ENCODE results near the gene SMIM5.
A peak's percentile ranks its signal among the peaks of the same experiment; 100 is the strongest.

Gene SMIM5

DNA sequence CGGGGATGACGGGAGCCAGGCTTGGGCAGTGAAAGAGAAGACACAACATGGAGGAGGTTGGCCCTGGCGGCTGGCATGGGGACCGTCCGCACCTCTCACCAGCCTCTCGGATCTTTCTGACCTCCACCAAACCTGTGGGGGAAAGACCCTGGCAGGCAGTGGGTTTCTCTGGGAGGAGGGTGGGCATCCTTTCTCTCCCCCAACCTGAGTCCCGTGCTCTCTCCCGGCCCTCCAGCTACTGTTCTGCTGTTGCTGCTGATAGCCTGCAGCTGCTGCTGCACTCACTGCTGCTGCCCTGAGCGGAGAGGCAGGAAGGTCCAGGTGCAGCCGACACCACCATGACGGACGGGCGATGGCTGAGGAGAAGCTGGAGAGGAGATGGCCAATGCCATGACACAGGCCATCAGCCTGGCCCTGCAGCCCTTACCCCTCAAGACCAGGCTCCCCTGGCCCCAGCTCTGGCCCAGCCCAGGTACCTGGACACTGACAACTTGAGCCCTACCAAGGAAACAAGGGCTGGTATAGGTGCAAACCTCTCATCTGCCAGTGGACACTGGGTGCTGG lies 7.4 kb downstream of the SMIM5 start:
- H3K36me3 ChIP-seq (ENCODE audit: control insufficient read depth, insufficient read depth, low read length), result no peaks in the 10 kb centered on the region
- no peak overlapping the region for H3K27ac ChIP-seq (ENCODE audit: low read depth, low read length)
- no peak overlapping the region for H3K4me3 ChIP-seq (ENCODE audit: low read length)
- H3K9ac ChIP-seq (ENCODE audit: low read length), result no peak overlapping the region
- no peaks in the 10 kb centered on the region for H3K27me3 ChIP-seq (ENCODE audit: control insufficient read depth, insufficient read depth, low read length)
- no peaks in the 10 kb centered on the region for H3K4me1 ChIP-seq (ENCODE audit: control insufficient read depth, insufficient read depth, low read length)

DNA sequence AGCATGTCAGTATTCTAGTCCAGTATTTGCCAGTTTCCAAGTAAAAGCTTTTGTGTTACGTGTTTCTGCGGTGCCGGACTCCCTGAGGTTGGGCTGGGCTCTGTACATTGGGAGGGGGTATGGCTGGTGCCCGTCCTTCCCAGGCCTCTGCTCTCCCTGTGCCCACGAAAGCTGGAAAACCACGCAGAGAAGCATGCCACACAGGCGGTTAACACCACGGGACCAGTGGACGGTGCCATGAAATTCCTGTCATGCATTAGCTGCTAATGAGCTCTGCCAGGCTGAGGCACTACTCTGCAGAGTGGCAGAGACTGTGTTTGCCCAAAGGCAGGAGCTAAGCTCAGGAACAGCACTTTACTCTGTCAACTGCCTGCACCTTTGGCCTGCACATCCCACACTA lies 8.1 kb downstream of the SMIM5 start:
- H3K4me3 ChIP-seq (ENCODE audit: low read length), result no peak overlapping the region
- H3K27me3 ChIP-seq (ENCODE audit: control insufficient read depth, insufficient read depth, low read length), result no peaks in the 10 kb centered on the region
- H3K9ac ChIP-seq (ENCODE audit: low read length), result no peak overlapping the region
- no peaks in the 10 kb centered on the region for H3K36me3 ChIP-seq (ENCODE audit: control insufficient read depth, insufficient read depth, low read length)
- no peak overlapping the region for H3K27ac ChIP-seq (ENCODE audit: low read depth, low read length)
- H3K4me1 ChIP-seq (ENCODE audit: control insufficient read depth, insufficient read depth, low read length), result no peaks in the 10 kb centered on the region

DNA sequence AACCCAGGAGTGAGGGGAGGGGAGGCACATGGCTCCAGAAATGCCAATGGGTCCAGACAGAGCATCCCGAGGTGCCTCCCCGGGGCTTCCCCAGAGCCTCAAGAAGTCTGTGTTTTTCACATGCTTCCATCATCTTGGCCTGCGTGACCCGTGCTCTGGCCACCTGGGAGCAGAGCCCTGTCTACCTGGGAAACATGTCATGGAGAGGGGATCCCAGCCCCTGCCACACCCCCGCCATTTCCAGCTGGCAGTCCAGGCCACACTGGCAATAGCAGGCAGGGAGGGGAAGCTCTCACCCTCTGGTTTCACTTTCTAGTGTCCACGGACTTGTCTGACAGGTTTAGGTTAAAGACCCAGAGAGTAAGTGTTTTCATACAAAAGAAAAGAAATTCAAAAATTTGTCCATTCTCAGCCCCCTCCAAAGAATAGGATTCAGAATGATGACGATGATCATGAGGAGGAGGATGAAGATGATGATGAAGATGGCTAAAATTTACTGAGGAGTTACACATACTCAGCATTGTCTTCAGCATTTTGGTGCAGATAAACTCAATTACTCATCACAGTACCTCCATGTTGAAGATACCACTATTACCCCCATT lies 9.0 kb downstream of the SMIM5 start:
- Histone ChIP-seq H3K4me1 (ENCODE audit: control insufficient read depth, insufficient read depth, low read length) (no peaks in the 10 kb centered on the region), H3K4me3 (ENCODE audit: low read length) (no peak overlapping the region), H3K27me3 (ENCODE audit: control insufficient read depth, insufficient read depth, low read length) (no peaks in the 10 kb centered on the region), H3K27ac (ENCODE audit: low read depth, low read length) (no peak overlapping the region), H3K9ac (ENCODE audit: low read length) (no peak overlapping the region), H3K36me3 (ENCODE audit: control insufficient read depth, insufficient read depth, low read length) (no peaks in the 10 kb centered on the region)

DNA sequence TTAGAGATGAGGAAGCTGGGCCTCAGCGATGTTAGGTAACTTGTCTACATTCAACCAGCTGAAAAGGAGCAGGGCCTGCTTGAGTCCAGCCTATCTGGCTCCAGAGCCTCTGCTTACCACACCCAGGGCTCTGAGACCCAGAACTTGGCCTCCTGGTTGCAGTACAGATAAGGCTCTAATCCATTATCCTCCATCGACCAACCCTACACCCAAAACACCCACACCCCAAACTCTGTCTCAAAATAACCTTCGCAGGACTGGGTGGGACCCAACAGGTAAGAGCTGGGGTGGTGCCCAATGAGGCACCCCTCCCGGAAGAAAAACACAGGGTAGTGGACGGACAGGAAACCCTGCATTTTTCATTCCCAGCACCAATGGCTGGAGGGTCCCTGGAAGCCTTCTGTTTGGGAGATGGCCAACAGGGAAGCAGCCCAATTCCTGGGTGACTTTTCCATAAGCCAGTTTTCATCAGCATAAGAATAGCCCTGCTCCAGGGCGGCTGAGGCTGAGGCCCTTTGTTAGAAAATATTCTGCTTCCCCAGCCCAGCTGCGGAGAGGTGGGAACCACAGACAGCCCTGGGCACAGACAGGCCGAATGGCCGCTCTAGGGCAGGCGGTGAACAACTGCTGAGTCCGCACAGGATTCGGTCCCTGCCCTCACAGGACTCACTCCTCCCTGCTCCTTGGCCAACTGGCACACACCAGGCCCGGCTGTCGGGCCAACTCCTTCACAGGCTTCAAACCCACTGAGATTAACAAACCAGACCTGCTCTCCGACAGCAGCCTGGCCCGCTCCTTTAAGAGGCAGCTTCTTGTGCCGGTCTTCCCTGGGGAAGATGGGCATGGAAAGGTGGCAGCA lies 9.8 kb downstream of the SMIM5 start:
- Histone ChIP-seq H3K4me3 (ENCODE audit: low read length) (no peak overlapping the region), H3K27ac (ENCODE audit: low read depth, low read length) (no peak overlapping the region), H3K36me3 (ENCODE audit: control insufficient read depth, insufficient read depth, low read length) (no peaks in the 10 kb centered on the region), H3K9ac (ENCODE audit: low read length) (no peak overlapping the region), H3K27me3 (ENCODE audit: control insufficient read depth, insufficient read depth, low read length) (no peaks in the 10 kb centered on the region), H3K4me1 (ENCODE audit: control insufficient read depth, insufficient read depth, low read length) (no peaks in the 10 kb centered on the region)

DNA sequence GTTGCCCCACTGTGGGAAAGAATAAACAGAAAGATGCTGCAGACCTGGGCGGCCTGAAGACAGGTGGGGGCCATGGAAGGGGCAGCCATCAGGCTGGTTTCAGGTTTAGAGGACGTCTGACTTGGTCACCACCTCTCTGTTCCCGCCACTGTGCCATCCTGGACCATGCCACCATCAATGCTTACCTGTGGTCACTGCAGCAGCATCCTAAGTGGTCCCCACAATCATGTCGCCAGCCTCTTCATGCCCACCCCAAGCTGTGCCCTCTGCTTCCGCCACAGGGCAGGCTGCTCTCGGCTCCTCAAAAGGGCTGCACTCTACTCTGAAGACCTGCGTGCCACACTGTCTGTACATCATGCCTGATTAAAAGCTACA lies 10.4 kb downstream of the SMIM5 start:
- no peak overlapping the region for H3K27ac ChIP-seq (ENCODE audit: low read depth, low read length)
- H3K36me3 ChIP-seq (ENCODE audit: control insufficient read depth, insufficient read depth, low read length), result no peaks in the 10 kb centered on the region
- H3K4me3 ChIP-seq (ENCODE audit: low read length), result no peak overlapping the region
- no peaks in the 10 kb centered on the region for H3K4me1 ChIP-seq (ENCODE audit: control insufficient read depth, insufficient read depth, low read length)
- H3K27me3 ChIP-seq (ENCODE audit: control insufficient read depth, insufficient read depth, low read length), result no peaks in the 10 kb centered on the region
- H3K9ac ChIP-seq (ENCODE audit: low read length), result no peak overlapping the region

DNA sequence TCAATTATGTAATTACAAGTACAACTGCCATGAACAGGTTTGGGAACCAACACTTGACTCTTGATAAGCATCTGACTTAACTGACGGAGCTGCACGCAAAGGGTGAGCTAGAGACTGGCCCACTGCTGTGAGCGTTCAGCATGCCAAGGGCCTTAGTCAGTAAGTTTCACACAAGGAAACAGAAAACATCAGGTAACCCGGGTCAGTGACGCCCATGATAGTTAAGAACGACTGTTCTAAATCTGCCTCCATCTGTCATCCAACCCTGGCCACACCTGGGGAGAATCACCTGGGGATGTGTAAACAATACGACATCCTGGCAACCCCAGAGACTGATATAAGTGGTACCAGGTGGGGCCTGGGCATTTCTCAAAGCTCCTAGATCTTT lies 12.3 kb downstream of the SMIM5 start:
- Histone ChIP-seq H3K27ac (ENCODE audit: low read depth, low read length) (no peak overlapping the region), H3K9ac (ENCODE audit: low read length) (no peak overlapping the region), H3K4me3 (ENCODE audit: low read length) (peak overlapping the region; percentile 22), H3K4me1 (ENCODE audit: control insufficient read depth, insufficient read depth, low read length) (no peaks in the 10 kb centered on the region), H3K27me3 (ENCODE audit: control insufficient read depth, insufficient read depth, low read length) (no peaks in the 10 kb centered on the region), H3K36me3 (ENCODE audit: control insufficient read depth, insufficient read depth, low read length) (peaks cover 3% of the 10 kb centered on the region)

DNA sequence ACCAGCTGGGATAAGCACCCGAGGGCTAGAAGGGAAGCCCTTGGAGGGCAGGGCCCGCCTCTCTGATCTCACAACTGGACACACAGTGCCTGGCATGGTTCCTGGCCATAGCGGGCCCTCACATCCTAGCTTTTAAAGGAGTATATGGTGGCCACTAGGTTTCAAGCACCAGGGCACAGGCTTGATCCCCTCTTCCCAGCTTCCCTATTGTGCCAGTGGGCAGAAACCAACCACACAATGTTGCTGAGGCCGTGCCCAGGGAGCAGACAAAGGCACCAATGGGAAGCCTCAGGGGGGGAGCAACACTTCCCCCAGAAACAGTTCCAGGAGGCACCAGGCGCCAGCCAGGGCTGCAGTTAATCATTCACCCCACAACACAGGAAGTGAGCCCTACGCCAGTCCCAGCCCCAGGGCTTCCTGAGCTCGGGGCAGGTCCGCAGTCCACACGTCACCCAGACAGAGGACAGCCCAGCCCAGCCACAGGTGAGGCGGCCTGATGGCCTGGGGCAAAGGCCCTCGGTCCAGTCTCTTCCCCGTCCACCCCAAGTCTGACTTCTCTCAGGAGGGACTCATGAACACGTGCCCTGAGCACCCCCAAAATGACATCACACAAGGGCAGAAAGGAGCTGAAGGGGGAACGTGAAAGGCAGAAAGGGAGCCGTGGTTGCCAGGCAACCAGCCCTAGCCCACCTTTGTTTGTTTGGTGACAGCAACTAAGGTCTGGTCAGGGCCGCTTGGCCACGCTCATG lies 12.8 kb downstream of the SMIM5 start:
- Histone ChIP-seq H3K4me1 (ENCODE audit: control insufficient read depth, insufficient read depth, low read length) (no peaks in the 10 kb centered on the region), H3K27ac (ENCODE audit: low read depth, low read length) (peak overlapping the region; percentile 11), H3K36me3 (ENCODE audit: control insufficient read depth, insufficient read depth, low read length) (peaks cover 6% of the 10 kb centered on the region), H3K27me3 (ENCODE audit: control insufficient read depth, insufficient read depth, low read length) (no peaks in the 10 kb centered on the region), H3K9ac (ENCODE audit: low read length) (peak overlapping the region; percentile 8), H3K4me3 (ENCODE audit: low read length) (peak overlapping the region; percentile 44)

DNA sequence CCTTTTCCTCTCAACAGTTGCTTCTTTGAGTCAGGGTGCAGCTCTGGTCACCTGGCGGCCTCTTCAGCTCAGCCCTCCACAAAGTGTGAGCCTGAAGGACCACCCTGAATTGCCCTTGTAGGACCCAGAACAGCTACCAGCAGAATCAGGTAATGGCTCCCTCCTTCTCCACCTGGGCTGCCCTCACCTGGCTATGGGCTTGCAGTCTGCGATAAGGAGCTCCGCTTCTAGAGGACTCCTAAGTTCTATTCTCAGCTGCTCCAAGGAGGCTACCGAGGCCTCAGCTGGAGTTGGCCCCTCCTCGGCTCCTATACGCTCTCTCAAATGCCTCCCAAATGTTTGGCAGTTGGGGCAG lies 13.4 kb downstream of the SMIM5 start:
- peak overlapping the region; percentile 8 for H3K9ac ChIP-seq (ENCODE audit: low read length)
- no peaks in the 10 kb centered on the region for H3K4me1 ChIP-seq (ENCODE audit: control insufficient read depth, insufficient read depth, low read length)
- no peak overlapping the region for H3K27ac ChIP-seq (ENCODE audit: low read depth, low read length)
- H3K4me3 ChIP-seq (ENCODE audit: low read length), result peak overlapping the region; percentile 44
- H3K27me3 ChIP-seq (ENCODE audit: control insufficient read depth, insufficient read depth, low read length), result no peaks in the 10 kb centered on the region
- peaks cover 6% of the 10 kb centered on the region for H3K36me3 ChIP-seq (ENCODE audit: control insufficient read depth, insufficient read depth, low read length)

DNA sequence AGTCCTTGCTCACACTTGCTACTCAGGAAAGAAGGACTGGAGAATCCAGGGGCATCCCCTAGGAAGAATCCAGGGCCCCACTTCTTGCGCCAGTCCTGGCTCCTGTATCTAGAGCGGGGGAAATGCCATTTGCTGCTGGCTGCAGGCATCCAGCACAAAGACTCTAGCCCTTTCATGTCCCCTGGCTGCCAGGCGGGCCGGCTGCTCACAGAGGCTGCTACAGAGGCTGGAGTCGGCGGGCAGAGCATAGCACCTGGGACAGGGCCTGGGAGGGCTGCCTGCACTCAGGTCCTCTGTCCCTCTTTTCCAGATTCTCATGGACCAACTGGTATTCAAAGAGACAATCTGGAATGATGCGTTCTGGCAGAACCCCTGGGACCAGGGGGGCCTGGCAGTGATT lies 13.8 kb downstream of the SMIM5 start:
- H3K27ac ChIP-seq (ENCODE audit: low read depth, low read length), result no peak overlapping the region
- H3K4me1 ChIP-seq (ENCODE audit: control insufficient read depth, insufficient read depth, low read length), result no peaks in the 10 kb centered on the region
- H3K27me3 ChIP-seq (ENCODE audit: control insufficient read depth, insufficient read depth, low read length), result no peaks in the 10 kb centered on the region
- H3K4me3 ChIP-seq (ENCODE audit: low read length), result no peak overlapping the region
- H3K36me3 ChIP-seq (ENCODE audit: control insufficient read depth, insufficient read depth, low read length), result peaks cover 6% of the 10 kb centered on the region
- no peak overlapping the region for H3K9ac ChIP-seq (ENCODE audit: low read length)

DNA sequence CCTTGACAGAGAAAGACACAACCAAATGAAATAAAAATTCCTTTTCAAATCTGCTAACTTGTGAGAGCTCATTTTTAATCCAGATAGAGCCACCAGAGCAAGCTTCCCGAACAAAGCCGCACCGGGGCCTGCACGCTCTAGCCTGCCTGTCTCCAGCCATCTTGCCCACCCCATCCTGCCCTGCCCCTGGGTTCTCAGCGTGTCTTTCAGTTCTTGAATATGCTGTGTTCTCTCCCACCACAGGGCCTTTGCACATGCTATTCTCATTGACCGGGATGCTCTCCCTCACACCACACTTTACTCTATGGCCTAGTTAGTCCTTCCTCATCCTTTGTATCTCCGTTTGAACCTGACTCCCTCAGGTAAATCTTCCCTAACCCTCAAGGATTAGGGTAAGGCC lies 14.7 kb downstream of the SMIM5 start:
- no peak overlapping the region for H3K9ac ChIP-seq (ENCODE audit: low read length)
- H3K4me3 ChIP-seq (ENCODE audit: low read length), result no peak overlapping the region
- peaks cover 9% of the 10 kb centered on the region for H3K36me3 ChIP-seq (ENCODE audit: control insufficient read depth, insufficient read depth, low read length)
- no peak overlapping the region for H3K27ac ChIP-seq (ENCODE audit: low read depth, low read length)
- no peaks in the 10 kb centered on the region for H3K27me3 ChIP-seq (ENCODE audit: control insufficient read depth, insufficient read depth, low read length)
- H3K4me1 ChIP-seq (ENCODE audit: control insufficient read depth, insufficient read depth, low read length), result no peaks in the 10 kb centered on the region

DNA sequence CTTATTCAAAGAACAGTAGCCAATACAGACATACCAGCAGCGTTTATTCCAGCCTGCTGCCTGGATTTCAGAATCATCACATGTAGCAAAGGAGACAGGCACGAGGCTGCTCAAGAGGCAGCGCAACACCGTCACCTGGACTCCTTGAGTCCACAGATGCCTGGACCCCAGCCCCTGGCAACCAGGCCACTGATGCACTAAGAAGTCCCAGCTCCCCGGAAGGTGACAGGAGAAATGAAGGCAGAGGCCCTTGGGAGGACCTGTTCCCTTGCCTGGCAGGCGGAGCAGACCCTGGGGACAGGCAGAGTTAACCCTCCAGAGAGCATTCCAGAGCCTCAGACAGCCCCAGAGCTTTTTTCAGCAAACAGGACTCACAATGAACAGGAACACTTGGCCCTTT lies 16.5 kb downstream of the SMIM5 start:
- Histone ChIP-seq H3K9ac (ENCODE audit: low read length) (no peak overlapping the region), H3K4me1 (ENCODE audit: control insufficient read depth, insufficient read depth, low read length) (no peaks in the 10 kb centered on the region), H3K27me3 (ENCODE audit: control insufficient read depth, insufficient read depth, low read length) (no peaks in the 10 kb centered on the region), H3K36me3 (ENCODE audit: control insufficient read depth, insufficient read depth, low read length) (peaks cover 9% of the 10 kb centered on the region), H3K4me3 (ENCODE audit: low read length) (no peak overlapping the region), H3K27ac (ENCODE audit: low read depth, low read length) (no peak overlapping the region)

DNA sequence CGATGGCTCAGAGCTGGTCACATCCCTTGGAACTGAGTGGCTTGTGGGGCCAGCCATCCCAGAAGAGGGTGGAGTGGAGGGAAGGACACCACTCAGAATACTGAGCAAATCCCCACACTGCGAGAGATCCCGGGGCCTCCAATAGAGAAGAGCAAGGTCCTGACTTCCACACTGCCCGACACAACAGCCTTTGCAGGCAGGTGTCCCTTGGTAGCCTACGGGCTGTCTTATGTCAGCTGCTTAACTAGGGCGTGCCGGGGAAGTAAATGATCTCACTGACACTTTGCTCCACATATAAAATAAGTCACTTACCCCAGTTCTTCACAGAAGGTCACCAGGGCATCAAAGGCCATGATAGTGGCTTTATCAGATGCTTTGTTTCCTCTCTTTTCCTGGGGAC lies 17.6 kb downstream of the SMIM5 start:
- Histone ChIP-seq H3K4me1 (ENCODE audit: control insufficient read depth, insufficient read depth, low read length) (no peaks in the 10 kb centered on the region), H3K27me3 (ENCODE audit: control insufficient read depth, insufficient read depth, low read length) (no peaks in the 10 kb centered on the region), H3K4me3 (ENCODE audit: low read length) (no peak overlapping the region), H3K9ac (ENCODE audit: low read length) (no peak overlapping the region), H3K36me3 (ENCODE audit: control insufficient read depth, insufficient read depth, low read length) (peaks cover 9% of the 10 kb centered on the region), H3K27ac (ENCODE audit: low read depth, low read length) (no peak overlapping the region)

All from rectal smooth muscle tissue (tissue), 1 donor.